Iris pigment epithelial cell (primary cell): Measurements from ENCODE around the gene ITPR3.
A peak's percentile ranks its signal among the peaks of the same experiment; 100 is the strongest.
"Not testable (repeated sequence)": the region's sequence is repeated elsewhere in the genome, so short reads cannot be mapped to it uniquely, and the experiment has no call there.

Experiments
- DNase-seq: peaks from one replicate; pipeline ENCODE4 v3.0.0-alpha.2; 2011; ENCODE audit warnings: low read depth

ITPR3 gene

DNA sequence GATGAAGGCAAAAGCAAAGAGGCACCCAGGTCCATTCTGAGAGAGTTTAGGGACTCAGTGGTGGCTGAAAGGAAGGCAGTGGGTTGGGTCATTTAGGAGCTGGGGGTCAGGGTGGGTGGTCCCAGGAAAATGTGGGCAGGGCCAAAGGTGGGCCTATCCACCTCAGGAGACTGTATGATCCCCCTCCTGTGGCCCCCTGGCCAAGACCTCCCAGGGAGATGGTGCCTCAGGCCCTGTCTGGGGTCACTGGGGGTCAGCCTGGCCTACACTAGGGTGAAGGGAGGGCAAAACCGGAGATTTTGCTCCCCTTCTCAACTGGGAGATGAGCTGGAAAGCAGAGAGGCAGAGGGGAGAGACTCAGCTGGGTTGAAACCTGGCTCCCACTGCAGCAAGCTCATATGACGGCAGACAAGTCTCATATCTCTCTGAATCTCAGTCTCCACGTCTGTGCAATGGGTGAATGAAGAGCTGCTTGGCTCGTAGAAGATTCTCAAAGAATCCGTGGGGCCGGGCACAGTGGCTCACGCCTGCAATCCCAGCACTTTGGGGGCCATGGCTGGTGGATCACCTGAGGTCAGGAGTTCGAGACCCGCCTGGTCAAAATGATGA is 29.6 kb upstream of the ITPR3 start:
- DNase-seq: no peak

DNA sequence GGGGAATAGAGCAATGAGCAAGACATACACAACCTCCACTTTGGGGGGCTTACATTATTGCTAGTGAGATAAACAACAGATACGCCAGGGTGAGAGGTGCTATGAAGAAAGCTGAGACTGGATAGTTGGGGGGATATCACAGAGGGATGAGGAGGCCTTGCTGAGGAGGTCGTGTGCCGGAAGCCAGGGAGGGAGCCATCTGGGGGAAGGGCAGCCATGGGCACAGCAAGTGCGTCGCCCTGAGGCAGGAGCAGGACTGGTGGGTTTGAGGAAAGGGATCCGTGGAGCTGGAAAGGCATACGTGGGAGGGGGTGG is 28.9 kb upstream of the ITPR3 start:
- DNase-seq: no peak

DNA sequence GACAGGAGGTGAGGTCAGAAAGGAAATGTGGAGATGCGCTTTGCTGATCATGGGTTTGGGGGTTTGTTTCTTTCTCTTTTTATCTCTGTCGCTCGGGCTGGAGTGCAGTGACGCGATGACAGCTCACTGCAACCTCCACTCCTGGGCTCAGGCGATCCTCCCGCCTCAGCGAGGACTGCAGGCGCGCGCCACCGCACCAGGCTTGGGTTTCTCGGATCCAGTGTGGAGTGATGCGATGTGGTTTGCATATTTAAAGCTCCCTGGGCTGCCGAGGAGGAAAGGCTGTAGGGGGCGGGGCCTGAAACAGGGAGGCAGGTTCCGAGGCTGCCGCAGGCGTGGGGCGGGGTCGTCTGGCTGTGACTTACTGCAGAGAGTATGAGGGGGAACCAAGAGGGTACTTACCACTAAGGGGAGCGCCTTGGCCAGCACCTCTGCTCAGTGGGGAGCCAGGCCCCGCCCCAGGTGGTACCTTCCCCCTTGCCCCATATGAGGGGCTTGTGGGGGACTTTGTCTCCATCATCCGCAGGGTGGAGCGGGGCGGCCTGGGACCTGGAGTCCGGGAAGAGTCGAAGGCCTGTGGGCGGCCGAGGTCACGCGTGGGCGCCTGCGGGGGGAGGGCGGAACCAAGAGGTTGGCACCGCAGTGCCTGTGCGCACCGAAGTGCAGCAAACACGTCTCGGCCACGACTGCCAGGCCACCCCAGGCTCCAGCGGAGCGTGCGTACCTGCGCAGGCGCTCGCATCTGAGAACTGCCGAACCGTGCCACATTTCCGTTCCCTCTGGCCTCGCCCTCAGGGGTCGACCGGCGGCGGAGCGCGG is 28.3 kb upstream of the ITPR3 start:
- no peak for DNase-seq

DNA sequence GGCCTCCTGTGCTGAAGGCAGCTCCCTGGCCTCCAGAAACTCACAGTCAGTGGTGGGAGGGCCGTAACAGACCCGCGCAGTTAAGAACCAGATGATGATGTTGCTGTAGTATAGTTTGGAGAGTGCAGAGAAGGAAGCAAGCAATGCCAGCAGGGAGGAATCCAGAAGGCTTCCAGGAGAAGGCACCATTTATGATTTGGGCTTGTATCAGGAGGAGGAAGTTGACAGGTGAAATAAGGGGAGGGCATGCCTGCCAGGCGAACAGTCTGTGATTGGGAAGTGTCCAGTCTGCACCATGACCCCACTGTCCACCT is 27.8 kb upstream of the ITPR3 start:
- DNase-seq: no peak

DNA sequence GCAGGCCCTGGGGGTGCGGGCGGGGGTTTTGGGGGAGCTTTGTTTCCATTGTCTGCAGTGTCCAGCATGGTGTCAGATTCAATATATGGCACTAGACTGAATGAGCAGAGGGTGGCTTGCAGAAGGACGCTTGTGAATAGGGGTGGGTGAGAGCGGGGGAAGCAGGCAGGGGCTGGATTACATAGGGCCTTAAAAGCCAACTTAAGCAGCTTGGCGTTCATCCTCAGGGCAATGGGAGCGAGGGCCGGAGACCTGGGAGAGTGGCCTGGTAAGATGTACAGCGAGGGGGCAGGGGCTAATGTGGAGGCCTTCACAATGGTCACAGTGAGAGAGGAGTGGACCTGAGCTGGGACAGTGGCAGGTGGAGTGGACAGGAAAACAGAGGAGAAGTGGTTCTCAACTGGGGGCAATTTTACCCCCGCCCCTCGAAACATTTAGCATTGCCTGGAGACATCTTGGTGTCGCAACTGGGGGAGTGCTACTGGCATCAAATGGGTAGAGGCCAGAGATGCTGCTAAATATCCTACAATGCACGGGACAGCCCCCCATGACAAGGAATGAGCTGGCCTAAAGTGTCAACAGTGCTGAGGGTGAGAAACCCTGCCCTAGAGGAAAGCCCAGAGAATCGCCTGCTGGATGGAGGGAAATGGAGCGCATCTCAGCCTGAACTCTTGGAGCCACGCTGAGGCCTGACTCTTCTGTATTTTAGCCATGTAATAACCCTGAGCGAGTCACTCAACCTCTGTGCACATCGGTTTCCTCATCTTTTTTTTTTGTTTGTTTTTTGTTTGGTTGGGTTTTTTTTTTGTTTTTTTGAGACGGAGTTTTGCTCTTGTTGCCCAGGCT is 25.9 kb upstream of the ITPR3 start:
- no peak for DNase-seq

DNA sequence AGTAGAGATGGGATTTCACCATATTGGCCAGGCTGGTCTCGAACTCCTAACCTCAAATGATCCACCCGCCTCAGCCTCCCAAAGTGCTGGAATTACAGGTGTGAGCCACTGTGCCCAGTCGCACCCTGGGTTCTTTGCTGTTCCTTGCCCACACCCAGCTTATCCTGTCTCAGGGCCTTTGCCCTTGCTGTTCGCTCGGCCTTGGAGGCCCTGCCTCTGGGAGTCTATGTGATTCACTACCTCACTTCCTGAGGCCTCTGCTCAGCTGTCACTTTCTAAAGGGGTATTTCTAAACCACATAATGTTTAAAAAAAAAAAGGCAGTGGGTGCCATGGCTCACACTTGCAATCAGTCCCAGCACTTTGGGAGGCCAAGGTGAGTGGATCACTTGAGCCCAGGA is 24.2 kb upstream of the ITPR3 start:
- not testable (repeated sequence) for DNase-seq

DNA sequence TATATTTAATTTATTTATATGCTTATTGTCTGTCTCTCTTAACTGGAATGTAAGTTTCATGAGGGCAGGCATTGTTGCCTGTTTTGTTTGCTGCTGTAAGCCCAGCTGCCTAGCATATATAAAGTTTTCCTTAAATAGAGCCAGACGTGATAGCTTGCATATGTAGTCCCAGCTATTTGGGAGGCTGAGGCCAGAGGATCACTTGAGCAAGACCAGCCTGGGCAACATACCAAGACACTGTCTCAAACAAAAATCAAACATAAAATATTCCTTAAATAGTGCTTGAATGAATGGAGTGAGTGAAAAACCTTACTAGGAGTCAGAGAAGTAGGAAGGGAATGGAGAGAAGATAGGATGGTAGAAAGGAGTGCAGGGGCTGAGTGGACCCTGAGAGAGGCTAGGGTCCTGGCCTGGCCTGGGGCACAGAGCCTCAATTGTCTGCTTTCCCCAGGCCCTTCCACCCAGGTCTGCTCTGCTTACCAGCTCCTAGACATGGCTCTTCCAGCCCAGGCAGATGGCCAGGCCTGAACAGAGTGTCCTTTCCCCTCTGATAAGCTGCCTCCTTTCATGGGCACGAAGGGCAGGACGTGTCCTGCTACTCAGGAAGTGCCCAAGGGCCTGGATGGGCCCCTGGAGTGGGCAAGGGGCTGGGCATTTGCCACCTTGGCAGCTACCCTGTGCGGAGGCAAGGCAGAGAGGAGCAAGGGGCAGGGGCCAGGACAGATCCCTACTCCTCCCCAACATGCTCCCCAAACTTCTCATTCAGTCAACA is 23.4 kb upstream of the ITPR3 start:
- DNase-seq: no peak

DNA sequence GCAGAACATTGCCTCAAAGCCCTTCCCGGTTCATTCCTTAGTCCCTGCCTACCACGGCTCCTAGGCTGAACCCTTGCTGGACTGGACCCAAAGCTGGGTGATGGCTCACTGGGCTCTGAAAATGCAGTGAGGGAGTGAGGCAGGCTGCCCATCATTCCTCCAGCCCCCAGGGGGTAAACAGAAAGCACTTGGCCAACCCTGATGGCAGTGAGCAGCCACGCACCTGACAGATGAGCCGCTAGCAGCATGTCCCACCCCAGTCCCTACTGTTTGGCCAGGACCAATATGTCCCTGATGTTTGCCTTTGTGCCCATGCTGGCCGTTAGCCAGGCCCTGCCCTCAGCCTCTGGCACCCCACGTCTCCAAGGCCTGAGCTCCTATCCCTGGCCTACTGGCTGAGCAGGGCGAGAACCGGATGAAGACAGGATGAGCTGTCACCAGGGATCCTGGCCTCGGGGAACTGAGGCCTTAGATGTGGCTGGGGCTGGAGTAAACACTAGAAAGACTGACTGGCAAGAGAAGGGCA is 21.6 kb upstream of the ITPR3 start:
- no peak for DNase-seq

DNA sequence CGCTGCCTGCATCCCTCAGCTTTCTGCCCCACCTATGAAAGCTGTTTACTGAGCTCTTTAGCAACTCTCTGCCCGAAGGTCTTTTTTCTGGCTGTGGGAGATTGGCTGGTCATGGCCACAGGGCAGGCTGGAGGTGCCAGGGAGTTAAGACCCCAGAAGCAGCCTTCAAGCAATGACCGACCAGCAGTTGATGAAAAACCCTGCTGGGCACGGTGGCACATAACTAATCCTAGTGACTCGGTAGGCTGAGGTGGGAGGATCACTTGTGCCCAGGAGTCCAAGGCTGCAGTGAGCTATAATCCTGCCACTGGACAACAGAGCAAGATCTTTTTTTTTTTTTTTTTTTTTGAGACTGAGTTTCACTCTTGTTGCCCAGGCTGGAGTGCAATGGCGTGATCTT is 20.4 kb upstream of the ITPR3 start:
- no peak for DNase-seq

DNA sequence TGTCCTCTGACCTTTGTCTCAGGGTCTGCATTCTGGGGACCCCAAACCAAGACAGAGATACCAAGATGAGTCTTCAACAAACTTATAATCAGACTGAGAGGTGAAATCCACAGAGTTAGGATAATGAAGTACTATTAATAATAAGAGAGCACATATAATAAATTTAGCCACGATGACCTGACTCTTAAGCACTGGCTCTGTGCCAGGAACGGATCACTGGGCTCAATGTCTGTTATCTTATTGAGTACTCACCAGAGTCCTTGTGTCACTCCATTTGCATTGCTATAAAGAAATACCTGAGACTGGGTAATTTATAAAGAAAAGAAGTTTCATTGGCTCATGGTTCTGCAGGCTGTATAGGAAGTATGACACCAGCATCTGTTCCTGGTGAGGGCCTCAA is 18.9 kb upstream of the ITPR3 start:
- DNase-seq: no peak

DNA sequence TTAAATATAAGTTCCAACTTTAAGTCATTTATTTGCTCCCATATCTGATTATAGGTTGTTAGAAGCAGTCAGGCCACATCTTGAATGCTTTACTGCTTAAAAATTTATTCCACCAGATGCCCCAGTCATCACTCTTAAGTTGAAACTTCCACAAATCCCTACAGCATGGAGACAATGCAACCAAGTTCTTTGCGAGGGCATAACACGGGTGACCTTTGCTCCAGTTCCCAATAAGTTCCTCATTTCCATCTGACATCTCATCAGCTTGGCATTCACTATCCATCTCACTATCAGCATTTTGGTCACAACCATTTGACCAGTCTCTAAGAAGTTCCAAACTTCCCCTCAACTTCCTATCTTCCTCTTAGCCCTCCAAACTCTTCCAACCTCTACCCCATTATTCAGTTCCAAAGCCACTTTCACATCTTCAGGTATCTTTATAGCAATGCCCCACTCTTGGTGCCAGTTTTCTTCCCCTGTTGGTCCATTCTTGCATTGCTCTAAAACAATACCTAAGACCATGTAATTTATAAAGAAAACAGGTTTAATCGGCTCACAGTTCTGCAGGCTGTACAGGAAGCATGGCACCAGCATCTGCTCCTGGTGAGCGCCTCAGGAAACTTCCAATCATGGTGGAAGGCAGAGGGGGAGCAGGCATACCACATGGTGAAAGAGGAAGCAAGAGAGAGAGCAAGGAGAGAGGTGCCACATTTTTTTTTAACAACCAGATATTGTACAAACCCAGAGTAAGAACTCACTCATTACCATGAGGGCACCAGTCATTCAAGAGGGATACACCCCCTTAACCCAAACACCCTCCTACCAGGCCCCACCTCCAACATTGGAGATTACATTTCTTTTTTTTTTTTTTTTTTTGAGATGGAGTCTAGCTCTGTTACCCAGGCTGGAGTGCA is 15.9 kb upstream of the ITPR3 start:
- no peak for DNase-seq

DNA sequence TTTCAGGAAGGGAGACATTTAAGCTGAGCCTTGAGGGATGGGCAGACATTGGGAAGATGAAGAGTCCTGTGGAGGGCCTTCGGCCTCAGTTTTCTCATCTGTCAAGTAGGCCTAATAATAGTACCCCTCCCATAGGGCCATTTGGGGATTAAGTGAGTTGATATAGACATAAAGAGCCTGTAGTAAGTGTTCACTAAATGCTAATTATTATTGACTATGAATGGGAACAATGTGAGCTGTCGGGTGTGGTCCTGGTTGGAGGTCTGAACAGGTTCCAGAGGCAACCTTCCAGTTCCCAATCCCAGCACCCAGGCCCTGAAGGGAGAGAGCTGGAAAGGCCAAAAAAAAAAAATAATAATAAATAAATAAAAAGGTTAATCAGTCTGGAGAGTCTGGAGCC is 14.5 kb upstream of the ITPR3 start:
- DNase-seq: no peak

DNA sequence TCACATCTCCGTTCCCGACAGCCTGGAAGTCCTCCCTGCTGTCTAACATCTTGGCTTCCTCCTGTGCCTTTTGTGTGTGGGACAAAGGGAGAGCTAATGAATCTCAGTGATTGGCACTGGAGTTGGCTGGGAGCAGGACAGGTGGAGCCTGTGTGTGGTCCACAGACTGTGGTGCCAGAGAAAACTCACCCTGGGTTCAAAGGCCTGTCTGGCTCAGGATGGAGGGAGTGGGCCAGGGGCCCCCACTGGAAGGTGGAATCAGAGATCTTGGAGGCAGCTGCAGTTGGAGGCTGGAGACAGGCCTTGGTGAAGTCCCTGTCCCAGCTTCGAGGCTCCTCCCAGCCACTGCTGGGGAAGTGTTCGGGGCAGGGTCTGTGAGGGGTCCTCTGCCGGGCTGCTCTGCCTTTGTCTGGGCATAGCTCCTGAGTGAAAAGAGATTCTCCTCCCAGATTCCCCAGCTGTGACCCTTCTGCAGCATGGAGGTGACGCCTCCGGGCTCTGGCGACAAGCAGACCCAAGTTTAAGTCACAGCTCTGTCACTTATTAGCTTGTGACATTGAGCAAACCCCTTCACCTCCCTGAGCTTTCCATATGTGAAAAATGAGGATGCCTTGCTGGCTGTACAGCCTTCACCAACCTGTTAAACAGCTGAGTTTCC is 13.9 kb upstream of the ITPR3 start:
- DNase-seq: no peak

DNA sequence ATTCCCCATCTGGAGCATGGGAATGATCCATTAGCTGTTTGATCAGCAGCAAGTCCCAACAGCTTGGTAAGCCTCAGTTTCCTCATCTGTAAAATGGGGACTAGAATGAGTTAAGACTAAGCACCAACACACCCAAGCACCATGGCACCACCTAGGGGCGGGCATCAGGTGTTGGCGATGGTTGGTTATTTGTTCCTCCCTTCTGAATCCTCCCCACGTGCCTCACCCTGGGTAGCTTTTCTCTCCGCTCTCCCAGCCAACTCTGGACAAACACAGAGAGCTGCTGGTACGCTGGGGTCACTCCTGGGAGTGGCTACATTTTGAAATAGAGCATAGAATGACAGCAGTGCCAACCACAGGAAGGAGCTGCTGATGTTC is 13.3 kb upstream of the ITPR3 start:
- DNase-seq: no peak

DNA sequence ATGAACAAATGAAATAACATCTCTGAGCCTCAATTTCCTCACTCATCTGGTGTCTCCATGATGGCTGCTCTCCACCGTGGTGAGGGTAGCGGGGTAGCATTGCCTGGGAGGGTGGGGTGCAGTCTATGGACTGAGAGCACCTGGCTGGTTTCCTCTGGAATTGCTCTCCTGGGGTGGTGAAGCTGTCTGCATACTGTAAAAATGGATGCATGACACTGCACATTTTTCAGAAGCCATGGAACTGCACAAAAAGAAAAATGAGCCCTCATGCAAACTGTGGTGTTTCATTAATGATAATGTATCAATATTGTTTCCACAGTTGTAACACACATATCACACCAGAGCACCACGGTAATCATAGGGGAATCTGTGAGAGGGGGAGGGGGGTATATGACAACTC is 12.1 kb upstream of the ITPR3 start:
- DNase-seq: no peak

DNA sequence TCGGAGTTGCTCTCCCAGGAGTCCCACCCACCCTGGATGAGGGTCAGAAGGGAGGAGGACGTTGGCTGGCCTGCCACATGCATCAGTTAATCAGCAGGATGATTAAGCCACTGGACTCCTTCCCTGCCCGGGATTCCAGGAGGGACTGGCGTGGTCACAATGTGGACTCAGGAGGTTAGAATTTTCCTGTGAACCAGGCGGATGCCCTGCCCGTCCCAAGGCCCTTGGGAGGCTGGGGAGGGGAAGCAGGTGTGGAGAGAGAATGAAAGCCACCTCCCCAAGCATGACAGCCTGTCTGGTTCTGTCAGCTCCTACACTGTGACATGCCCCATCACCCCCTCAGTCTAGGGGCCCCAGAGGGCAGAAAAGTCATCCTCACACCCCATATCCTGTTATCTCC is 11.6 kb upstream of the ITPR3 start:
- no peak for DNase-seq

DNA sequence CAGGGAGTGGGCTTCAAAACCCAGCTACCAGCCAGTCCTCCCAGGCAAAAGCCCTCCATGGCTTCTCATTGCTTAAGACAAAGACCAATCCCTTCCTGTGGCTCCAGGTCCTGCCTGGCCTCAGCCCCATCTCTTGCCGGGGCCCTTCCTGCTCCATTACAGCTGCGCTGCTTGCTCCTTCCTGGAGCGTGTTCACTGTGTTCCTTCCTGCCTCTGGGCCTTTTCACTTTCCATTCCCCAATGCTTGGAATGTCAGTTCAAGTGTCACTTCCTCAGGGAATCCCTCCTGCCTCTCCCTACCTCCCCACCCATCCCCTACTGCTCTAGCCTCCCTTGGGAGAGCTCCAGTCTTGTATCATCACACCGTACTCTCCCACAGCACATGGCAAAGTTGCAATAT is 11.1 kb upstream of the ITPR3 start:
- no peak for DNase-seq

DNA sequence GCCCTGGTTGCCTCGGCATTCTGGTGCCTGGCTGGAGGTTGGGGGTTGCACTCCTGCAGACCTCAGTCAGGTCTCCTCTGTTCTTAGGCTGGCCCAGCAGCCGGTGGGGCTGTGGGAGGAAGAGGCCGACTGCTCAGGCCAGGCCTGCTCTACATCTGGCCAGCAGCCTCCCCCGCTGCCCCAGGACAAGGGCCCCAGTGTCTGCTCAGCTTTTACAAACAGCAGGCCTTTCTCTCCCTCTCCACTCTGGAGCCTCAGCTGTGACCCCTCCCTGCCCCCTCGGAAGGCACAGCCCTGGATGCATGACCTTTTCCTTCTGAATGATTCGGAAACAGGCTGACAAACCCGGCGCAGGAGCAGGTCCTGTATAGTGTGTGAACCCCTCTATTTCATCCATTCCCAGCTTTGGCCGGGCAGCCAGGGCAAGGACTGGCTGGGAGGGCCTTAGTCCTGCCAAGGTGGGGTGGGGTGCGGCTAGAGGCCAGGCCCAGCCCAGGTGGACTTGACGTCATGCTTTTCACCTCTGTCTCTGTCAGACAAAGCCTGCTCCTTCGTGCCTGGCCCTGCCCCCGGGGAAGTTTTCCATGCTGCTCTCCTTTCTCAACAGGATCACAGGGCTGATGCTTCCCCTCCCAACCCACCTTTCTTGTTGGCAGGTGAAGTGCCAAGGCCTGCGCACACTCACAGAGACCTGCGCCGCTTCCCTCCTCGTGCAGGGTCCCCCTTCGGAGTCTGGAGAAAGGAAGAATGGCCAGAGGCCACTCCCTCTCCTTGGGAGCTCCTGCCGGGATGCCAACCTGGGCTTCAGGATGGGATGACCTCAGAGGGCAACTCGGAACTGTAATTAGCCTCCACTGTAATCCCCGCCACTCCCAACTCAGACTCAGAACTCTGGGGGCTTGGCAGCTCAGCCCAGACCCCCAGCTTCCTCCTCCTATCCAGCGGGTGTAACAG is 10.1 kb upstream of the ITPR3 start:
- no peak for DNase-seq

DNA sequence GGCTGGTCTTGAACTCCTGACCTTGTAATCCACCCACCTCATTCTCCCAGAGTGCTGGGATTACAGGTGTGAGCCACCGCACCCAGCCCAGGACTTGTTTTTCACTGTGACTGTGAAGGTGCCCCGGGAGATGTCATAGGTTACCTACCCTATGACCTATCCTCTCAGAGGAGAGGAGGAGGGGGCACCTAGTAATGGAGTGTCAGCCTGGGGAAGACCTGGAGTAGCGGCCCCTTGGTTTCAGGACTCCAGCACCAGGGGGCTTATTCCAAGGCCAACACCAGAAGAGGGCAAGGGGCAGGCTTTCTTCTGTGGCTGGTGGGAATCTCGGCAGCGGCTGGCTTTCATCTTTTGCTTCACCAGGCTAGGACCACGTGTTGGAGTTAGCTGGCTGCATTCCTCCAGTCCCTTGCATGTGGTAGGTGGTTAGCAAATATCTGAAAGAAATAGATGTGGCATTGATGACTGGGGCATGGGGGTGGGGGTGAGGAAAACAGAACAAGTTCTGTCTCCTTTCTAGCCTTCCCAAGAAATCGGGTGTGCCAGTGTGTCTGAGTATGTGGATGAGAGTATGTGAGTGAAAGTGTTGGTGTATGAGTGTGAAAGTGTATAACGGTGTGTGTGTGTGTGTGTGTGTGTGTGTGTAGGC is 7.9 kb upstream of the ITPR3 start:
- DNase-seq: peak; percentile 51
